GM11168 (cell line): ENCODE results near the gene OR2D2.
"Not testable (repeated sequence)": the region's sequence is repeated elsewhere in the genome, so short reads cannot be mapped to it uniquely, and the experiment has no call there.

Experiments
- in situ Hi-C: fragments of 300-500 bp; cut with MboI; formaldehyde crosslinking; loops from one replicate; pipeline ENCODE4 v1.12.0; 2022; ENCODE audit warnings: low sequenced_read_pairs; ENCODE audit not compliant: unreplicated experiment

Gene OR2D2

GRCh38 chr11:6887711-6888110, 4.6 kb downstream of the OR2D2 start:
- in situ Hi-C loops, result not testable (repeated sequence)

DNA sequence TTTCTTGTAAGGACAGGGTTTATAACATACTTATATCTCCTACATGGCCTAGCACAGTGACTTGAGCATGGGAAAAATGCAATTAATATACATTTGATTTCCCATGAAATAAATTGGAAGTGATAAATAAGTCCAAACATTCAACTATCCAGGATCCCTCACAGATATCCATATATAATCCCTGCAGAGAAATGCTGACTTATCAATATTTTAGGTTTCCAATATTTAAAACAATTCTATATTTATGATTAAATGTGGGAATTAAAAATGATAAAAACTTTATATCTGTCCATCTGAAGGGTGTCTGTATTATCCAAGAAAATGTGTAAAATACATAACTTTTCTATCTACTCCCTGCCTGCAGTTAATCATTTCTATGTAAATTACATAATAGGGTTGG, 9.5 kb downstream of the OR2D2 start:
- in situ Hi-C loops, result no loop called here

- in situ Hi-C loops, result no loop called here
Measured at GRCh38 chr11:6876914-6877313, 15.4 kb downstream of the OR2D2 start.

DNA sequence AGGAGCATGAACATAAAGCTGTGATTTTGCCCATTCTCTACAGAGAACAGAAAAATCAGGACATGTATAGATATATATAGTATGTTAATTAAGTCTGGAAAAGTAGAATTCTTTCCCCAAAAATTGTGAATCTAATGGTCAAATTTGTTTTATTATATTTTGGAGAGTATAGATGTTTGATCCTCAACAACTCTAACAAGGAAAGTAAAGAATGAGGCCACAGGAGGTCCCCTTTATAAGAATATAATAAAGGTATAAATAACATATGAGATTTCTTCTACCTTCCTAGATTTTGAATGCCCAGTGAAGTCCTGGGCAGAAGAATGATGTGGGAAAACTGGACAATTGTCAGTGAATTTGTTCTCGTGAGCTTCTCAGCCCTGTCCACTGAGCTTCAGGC, 16.0 kb downstream of the OR2D2 start, which contains the start of gene OR10A4:
TSS of gene OR10A4 (plus strand) at position 301 of the 400 bp plus-strand sequence. CDS start at position 324, 23 bp downstream.
- in situ Hi-C loops, result no loop called here

- in situ Hi-C loops, result no loop called here
Measured at GRCh38 chr11:6875761-6876160, 16.5 kb downstream of the OR2D2 start.

GRCh38 chr11:6871278-6871677, 21.0 kb downstream of the OR2D2 start:
- in situ Hi-C loops, result no loop called here

GRCh38 chr11:6864438-6864837, 27.9 kb downstream of the OR2D2 start:
- in situ Hi-C loops, result no loop called here

- in situ Hi-C loops, result no loop called here
Measured at GRCh38 chr11:6862961-6863360, 29.3 kb downstream of the OR2D2 start, which contains the start of gene OR10A2. OR10A2 (plus strand) TSS chr11:6863057; CDS start chr11:6869755, 6,698 bp downstream.

DNA sequence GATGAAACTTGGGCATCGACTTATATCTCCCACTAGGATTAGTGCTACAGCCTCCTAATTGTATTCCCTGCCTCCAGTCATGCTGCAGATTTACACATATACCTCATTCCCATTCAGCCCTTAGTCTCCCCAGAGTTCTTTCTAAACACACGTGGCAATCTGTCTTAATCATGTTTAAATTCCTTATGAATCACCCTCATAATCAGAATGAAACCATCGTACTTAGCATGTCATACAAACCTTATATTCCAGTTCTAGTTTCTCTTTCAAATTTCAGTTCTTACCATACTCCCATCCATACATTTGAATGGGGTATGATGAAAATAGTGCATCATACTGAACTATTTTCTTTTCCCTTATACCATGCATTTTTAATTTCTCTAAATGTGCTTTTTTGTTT, 35.4 kb downstream of the OR2D2 start:
- in situ Hi-C loops, result no loop called here

DNA sequence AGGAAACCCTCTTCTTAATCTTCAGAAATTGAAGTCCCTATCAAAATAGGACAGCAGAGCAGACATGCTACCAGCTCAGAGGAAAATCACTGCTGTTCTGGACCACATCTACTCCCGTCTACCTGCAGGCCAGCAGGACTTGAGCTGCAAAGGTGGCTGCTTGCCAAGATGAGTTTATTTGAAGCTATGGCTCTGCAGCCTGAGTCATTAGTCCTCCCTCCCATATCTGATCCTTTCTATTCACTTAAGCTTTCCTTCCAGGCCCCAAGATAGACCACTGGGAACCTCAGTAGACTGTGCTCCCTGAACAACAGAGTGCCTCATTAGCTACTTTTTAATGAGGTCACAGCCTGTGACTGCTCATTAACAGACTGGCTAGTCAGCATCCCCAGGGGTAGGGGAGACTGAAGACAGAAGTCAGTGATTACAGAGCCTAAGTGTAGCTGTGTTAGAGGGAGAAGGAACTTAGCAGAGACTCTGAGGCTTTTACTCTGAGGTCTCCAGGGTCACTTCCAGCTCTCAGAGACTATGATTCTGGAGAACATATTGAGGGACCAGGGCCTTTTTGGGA, 36.2 kb downstream of the OR2D2 start:
- in situ Hi-C loops, result no loop called here

GRCh38 chr11:6854801-6855200, 37.5 kb downstream of the OR2D2 start:
- in situ Hi-C loops, result not testable (repeated sequence)

DNA sequence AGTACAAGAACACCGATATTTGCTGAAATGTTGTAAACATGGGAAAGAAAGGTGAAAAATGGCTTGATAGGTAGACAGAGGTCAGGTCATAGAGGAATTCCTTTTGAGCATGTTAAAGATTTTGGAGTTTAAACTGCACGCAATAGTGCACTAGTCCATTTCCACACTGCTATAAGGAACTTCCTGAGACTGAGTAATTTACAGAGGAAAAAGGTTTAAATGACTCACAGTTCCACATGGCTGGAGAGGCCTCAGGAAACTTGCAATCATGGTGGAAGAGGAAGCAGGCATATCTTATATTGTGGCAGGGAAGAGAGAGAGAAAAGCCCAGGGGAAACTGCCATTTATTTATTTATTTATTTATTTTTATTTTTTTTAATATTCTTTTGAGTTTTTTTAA, 41.8 kb downstream of the OR2D2 start:
- in situ Hi-C loops, result no loop called here

GRCh38 chr11:6845383-6845782, 46.9 kb downstream of the OR2D2 start, which contains the start of gene OR10A5:
OR10A5 (plus strand) TSS chr11:6845683; CDS start chr11:6845683, 0 bp downstream.
- in situ Hi-C loops, result no loop called here

- in situ Hi-C loops, result no loop called here
Measured at GRCh38 chr11:6844356-6844755, 47.9 kb downstream of the OR2D2 start.

DNA sequence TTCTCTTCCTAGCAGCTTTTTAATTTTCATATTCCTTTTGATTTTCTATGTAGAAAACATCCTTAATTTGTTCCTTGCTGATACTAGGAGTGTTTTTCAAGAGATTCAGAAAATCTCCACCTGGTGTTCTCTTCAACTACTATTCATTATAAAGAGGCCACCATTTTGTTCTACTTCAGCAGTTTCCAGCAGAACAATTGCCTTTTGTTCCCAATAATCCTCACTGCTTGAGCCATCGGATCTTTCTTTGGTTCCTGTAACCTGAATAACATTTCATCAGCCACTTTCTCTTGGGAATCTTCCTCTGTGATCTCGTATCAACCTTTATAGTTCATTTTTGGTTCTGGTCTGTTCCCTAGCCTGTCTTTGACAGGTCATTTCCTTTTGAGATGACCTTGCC, 48.6 kb downstream of the OR2D2 start:
- in situ Hi-C loops, result no loop called here

DNA sequence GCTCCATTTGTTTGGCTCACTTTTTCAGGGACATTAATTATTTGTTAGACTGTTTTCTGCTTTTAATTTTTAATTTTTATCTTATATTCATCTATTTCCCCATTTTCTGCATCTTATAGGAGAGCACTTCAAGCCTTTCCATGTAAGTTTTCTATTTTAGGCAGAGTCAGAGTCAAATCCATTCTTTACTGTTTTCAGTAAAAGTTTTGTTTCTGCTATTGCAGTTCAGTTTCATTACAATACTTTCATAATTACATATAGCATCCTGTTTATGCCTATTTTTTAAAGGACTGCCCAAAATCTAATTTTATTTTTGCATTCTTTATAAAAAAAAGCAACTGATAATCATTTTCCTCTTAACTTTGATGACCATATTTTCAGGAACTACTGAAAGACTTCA, 50.6 kb downstream of the OR2D2 start:
- in situ Hi-C loops, result no loop called here
